ENCODE results near the gene FAM229B. TPM values are rescaled to one million over a fixed set of nuclear protein-coding genes. Genes with fewer than 3 reads are reported as not detected.
A peak's percentile ranks its signal among the peaks of the same experiment; 100 is the strongest.

Gene FAM229B
- total RNA-seq, 4 donors from 2014 or later = 10.6 to 23.3 (median 14.1) TPM

- Histone ChIP-seq H3K36me3 (peaks cover 25 to 66% (median 37%) of the 10 kb centered on the region in 4 donors), H3K27ac (replicated peaks in 1 of 4) (peak overlapping the region in 1 of 4 donors; percentile 27), H3K27me3 (no peaks in the 10 kb centered on the region), H3K4me1 (peaks cover 0 to 13% (median 3%) of the 10 kb centered on the region in 4 donors), H3K4me3 (no peak overlapping the region), H3K9me3 (no peaks in the 10 kb centered on the region)
- intact Hi-C loops (cut with DNase I) = no loop called here
- peak in 1 of 2 donors; percentile 44 for TF ChIP-seq POLR2AphosphoS5 (IDR thresholded peaks at IDR 0.05)
- no peak for TF ChIP-seq POLR2A (IDR thresholded peaks at IDR 0.05; ENCODE audit: low read depth)
- no peak for DNase-seq (ENCODE audit: extremely low spot score)
- WGBS = 70% methylated on average over 2 of the region's 2 CpGs
Measured at GRCh38 chr6:112106562-112106961, 19.2 kb downstream of the FAM229B start.

- Histone ChIP-seq H3K4me1 (peaks cover 10 to 22% (median 11%) of the 10 kb centered on the region in 4 donors), H3K36me3 (peaks cover 45 to 82% (median 59%) of the 10 kb centered on the region in 4 donors), H3K4me3 (no peak overlapping the region), H3K9me3 (no peaks in the 10 kb centered on the region), H3K27me3 (no peaks in the 10 kb centered on the region), H3K27ac (replicated peaks in 1 of 4) (peak overlapping the region in 3 of 4 donors; percentile 5 to 34 (median 20))
- peak in 1 of 2 donors; percentile 34 for TF ChIP-seq POLR2AphosphoS5 (IDR thresholded peaks at IDR 0.05)
- TF ChIP-seq EP300 (IDR thresholded peaks at IDR 0.05) = no peak
- 52% methylated on average over 9 of the region's 9 CpGs for WGBS
- intact Hi-C loops (cut with DNase I) = no loop called here
- DNase-seq (ENCODE audit: extremely low spot score) = no peak
Measured at GRCh38 chr6:112109262-112109661, 21.9 kb downstream of the FAM229B start.

- no peaks in the 10 kb centered on the region for H3K9me3 ChIP-seq
- peak in 1 of 2 donors; percentile 17 for TF ChIP-seq POLR2AphosphoS5 (IDR thresholded peaks at IDR 0.05)
- TF ChIP-seq EP300 (IDR thresholded peaks at IDR 0.05) = no peak
- no peak for TF ChIP-seq CTCF (IDR thresholded peaks at IDR 0.05)
- no peak for TF ChIP-seq POLR2A (IDR thresholded peaks at IDR 0.05; ENCODE audit: low read depth)
- H3K27me3 ChIP-seq = no peaks in the 10 kb centered on the region
- WGBS = 38% methylated on average over 3 of the region's 3 CpGs
- H3K27ac ChIP-seq (replicated peaks in 1 of 4) = no peak overlapping the region
- H3K4me3 ChIP-seq = no peak overlapping the region
- intact Hi-C loops (cut with DNase I) = no loop called here
- no peak for DNase-seq (ENCODE audit: extremely low spot score)
- peaks cover 10 to 36% (median 19%) of the 10 kb centered on the region in 4 donors for H3K4me1 ChIP-seq
- peaks cover 63 to 100% (median 79%) of the 10 kb centered on the region in 4 donors for H3K36me3 ChIP-seq
Measured at GRCh38 chr6:112113431-112113830, 26.0 kb downstream of the FAM229B start.

- H3K27ac ChIP-seq (replicated peaks in 1 of 4) = no peak overlapping the region
- DNase-seq (ENCODE audit: extremely low spot score) = no peak
- TF ChIP-seq EP300 (IDR thresholded peaks at IDR 0.05) (no peak), POLR2A (IDR thresholded peaks at IDR 0.05; ENCODE audit: low read depth) (no peak), CTCF (IDR thresholded peaks at IDR 0.05) (no peak), POLR2AphosphoS5 (IDR thresholded peaks at IDR 0.05) (no peak)
- H3K4me1 ChIP-seq = peaks cover 10 to 36% (median 19%) of the 10 kb centered on the region in 4 donors
- intact Hi-C loops (cut with DNase I) = no loop called here
- H3K9me3 ChIP-seq = no peaks in the 10 kb centered on the region
- H3K4me3 ChIP-seq = no peak overlapping the region
- no peaks in the 10 kb centered on the region for H3K27me3 ChIP-seq
- peaks cover 63 to 100% (median 80%) of the 10 kb centered on the region in 4 donors for H3K36me3 ChIP-seq
Measured at GRCh38 chr6:112113918-112114317, 26.5 kb downstream of the FAM229B start.

GRCh38 chr6:112114577-112115223 is 27.3 kb downstream of the FAM229B start:
- no peaks in the 10 kb centered on the region for H3K9me3 ChIP-seq
- no peak overlapping the region for H3K27ac ChIP-seq (replicated peaks in 1 of 4)
- no peak overlapping the region for H3K4me3 ChIP-seq
- TF ChIP-seq POLR2AphosphoS5 (IDR thresholded peaks at IDR 0.05) = no peak
- H3K4me1 ChIP-seq = peaks cover 10 to 36% (median 19%) of the 10 kb centered on the region in 4 donors
- no peaks in the 10 kb centered on the region for H3K27me3 ChIP-seq
- 90% methylated on average over 3 of the region's 3 CpGs for WGBS
- intact Hi-C loops (cut with DNase I) = no loop called here
- DNase-seq (ENCODE audit: extremely low spot score) = no peak
- H3K36me3 ChIP-seq = peaks cover 66 to 100% (median 81%) of the 10 kb centered on the region in 4 donors

GRCh38 chr6:112116221-112116620 is 28.8 kb downstream of the FAM229B start:
- no peak for TF ChIP-seq POLR2A (IDR thresholded peaks at IDR 0.05; ENCODE audit: low read depth)
- peak in 1 of 2 donors; percentile 0 for TF ChIP-seq POLR2AphosphoS5 (IDR thresholded peaks at IDR 0.05)
- Histone ChIP-seq H3K36me3 (peaks cover 79 to 100% (median 89%) of the 10 kb centered on the region in 4 donors), H3K4me3 (no peak overlapping the region), H3K4me1 (peaks cover 9 to 36% (median 13%) of the 10 kb centered on the region in 4 donors), H3K9me3 (no peaks in the 10 kb centered on the region), H3K27me3 (no peaks in the 10 kb centered on the region), H3K27ac (replicated peaks in 1 of 4) (peak overlapping the region; percentile 1 to 64 (median 16))
- WGBS = 60% methylated on average over 1 of the region's 1 CpG
- DNase-seq (ENCODE audit: extremely low spot score) = no peak
- intact Hi-C loops (cut with DNase I) = no loop called here
